GM21528 (cell line): ENCODE data around the gene RARS2.
"Not testable (repeated sequence)": the region's sequence is repeated elsewhere in the genome, so short reads cannot be mapped to it uniquely, and the experiment has no call there.

Experiments
- ATAC-seq: cut with Tn5 transposase; IDR thresholded peaks from one replicate; pipeline ENCODE4 v1.9.1; 2021; ENCODE audit warnings: mild to moderate bottlenecking, moderate library complexity; ENCODE audit not compliant: unreplicated experiment, low FRiP score

The RARS2 gene

GRCh38 chr6:87514831-87515230 is 75.0 kb downstream of the RARS2 start:
- ATAC-seq: no peak

DNA sequence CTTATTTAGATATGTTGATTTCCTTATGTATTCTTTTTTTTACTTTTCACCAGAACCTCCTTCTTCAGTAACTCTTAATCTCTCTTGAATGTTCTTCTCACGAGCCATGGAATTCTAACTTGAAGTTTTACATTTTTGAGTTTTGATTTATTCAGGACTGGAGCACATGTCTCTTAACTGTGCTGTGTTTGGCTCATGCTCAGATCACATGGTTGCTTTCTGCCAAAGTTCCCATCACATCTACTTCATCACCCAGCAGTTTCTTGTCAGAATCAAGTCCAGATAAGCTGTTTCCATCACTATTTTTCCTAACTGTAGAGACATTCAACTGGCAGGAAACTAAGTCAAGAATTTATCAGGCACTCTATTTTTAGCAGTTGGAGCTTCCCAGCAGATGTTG is 85.3 kb downstream of the RARS2 start:
- ATAC-seq: no peak

DNA sequence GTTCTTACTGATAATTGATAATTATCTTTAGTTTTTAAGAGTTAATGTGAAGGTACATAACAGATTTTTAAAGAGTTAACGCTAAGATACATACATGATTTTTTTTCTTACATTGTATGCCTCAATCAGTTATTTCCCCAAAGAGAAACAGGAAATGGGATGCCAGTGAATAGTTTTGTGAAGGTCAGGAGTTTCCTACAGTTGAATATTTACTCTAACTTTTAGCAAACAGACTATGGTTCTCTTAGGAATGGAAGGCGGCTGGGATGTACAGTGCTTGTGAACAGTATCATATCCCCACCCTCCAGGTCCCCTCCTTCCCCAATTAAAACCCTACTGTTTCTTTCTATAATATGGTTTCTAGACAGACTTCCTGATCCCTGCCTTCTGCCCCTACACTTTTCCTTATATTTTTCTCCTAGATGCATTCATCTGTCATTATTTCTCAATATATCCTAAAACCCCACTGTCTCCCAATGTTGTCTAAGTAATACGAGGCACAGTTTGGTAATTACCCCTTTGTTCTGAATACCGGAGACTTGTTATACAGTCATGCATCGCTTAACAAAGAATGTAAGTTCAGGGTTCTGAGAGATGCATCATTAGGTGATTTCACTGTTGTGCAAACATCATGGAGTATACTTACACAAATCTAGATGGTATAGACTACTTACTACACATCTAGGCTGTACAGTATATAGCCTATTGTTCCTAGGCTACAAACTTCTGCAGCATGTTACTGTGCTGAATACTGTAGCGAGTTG is 87.8 kb downstream of the RARS2 start:
- no peak for ATAC-seq

DNA sequence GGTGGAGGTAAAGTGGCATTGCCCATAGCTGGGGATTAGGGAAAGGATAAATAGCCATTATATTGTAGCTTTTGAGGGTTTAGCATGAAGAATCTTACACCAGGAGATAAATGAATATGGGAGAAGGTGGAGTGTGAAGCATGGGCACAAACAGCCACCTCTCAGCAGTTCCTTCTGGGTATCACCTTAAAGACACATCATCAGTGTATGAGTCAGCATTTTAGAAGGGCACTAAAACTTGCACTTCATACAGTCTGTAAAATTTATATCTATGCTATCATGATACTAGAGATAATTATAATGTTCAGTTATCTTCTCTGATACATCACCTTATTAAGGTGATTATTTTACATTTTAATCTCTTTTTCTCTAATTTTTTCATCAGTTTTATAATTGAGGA is 91.7 kb downstream of the RARS2 start:
- no peak for ATAC-seq

- peak; percentile 80 for ATAC-seq
Observed at GRCh38 chr6:87494761-87495422, 94.9 kb downstream of the RARS2 start.

DNA sequence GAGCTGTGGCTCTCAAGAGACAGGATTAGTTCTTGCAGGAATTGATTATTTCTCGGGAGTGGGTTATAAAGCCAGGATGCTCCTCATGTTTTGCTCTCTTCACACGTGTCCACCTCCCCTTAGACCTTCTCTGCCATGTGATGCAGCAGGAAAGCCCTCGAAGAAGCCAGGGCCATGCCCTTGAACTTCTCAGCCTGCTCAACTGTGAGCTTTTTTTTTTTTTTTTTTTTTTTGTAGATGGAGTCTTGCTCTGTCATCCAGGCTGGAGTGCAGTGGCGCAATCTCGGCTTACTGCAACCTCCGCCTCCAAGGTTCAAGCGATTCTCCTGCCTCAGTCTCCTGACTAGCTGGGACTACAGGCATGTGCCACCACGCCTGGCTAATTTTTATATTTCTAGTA is 100.5 kb downstream of the RARS2 start:
- ATAC-seq: not testable (repeated sequence)

DNA sequence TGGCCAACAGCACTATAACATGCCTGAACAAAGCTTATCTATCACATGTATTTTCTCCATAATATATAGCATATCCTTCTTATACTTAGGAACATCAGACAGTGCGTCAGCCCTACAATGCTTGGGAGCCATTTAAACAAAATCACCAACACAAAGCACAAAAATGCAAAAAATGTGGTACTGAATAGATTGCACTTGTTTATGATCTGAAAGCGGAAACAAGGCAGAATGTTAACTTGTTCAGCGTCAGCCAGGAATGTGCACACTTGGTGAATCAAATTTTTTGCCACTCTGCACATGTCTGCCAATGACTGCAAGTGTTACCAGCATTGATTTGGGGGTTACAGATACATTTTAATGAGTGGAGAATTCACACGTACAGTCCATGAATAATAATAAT is 102.2 kb downstream of the RARS2 start:
- ATAC-seq: no peak

DNA sequence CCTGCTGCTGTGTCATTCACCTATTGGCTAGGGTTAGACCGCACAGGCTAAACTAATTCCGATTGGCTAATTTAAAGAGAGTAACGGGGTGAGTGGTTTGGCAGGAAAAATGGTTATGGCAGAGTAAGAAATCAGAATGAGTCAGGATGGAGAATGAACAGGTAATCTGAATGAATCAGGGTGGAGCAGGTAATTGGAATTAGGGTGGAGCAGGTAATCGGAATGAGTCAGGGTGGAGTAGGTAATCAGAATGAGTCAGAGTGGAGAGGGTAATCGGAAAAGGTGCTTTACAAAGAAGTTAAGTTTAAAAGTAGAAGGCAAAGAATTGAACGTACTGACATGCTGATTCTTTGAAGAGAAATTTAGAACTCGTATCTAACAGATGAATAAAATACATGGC is 105.3 kb downstream of the RARS2 start:
- no peak for ATAC-seq

GRCh38 chr6:87483929-87484328 is 105.9 kb downstream of the RARS2 start:
- ATAC-seq: no peak

GRCh38 chr6:87482366-87482765 is 107.4 kb downstream of the RARS2 start:
- ATAC-seq: no peak

- no peak for ATAC-seq
Observed at GRCh38 chr6:87481931-87482330, 107.9 kb downstream of the RARS2 start.

- peak; percentile 84 for ATAC-seq
Observed at GRCh38 chr6:87473419-87473903, 116.3 kb downstream of the RARS2 start.

- ATAC-seq: peak; percentile 93
Observed at GRCh38 chr6:87472525-87473418, 117.0 kb downstream of the RARS2 start, which contains the start of gene SLC35A1. TSS of gene SLC35A1 (plus strand) at chr6:87472974. CDS start at chr6:87473004, 30 bp downstream.

DNA sequence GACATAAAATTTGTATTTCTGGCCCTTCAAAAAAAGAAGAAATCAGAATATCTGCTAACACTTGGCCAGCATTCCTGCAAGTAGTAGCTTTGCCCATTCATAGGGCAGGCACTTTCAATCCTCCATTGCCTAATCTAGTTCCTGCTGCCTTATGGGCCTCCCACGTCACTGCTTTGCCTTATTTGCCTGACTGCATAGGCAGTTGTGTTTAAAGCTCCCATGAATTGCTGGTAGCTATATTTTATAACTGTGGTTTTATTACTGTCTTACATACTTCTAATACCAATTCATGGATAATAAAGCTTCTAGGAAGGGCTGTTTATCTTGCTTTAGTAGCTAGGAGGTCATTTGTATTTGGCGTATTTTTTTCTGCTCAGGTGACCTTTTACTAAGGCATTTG is 124.7 kb downstream of the RARS2 start:
- no peak for ATAC-seq
